NCI-H1092 (cell line): ENCODE measurements around the gene PHF11.
"Not testable (repeated sequence)": the region's sequence is repeated elsewhere in the genome, so short reads cannot be mapped to it uniquely, and the experiment has no call there.

Experiments
- DNase-seq: peaks from one replicate; lab custom pipeline; 2025; lab: John Stamatoyannopoulos, UW

PHF11 gene

DNA sequence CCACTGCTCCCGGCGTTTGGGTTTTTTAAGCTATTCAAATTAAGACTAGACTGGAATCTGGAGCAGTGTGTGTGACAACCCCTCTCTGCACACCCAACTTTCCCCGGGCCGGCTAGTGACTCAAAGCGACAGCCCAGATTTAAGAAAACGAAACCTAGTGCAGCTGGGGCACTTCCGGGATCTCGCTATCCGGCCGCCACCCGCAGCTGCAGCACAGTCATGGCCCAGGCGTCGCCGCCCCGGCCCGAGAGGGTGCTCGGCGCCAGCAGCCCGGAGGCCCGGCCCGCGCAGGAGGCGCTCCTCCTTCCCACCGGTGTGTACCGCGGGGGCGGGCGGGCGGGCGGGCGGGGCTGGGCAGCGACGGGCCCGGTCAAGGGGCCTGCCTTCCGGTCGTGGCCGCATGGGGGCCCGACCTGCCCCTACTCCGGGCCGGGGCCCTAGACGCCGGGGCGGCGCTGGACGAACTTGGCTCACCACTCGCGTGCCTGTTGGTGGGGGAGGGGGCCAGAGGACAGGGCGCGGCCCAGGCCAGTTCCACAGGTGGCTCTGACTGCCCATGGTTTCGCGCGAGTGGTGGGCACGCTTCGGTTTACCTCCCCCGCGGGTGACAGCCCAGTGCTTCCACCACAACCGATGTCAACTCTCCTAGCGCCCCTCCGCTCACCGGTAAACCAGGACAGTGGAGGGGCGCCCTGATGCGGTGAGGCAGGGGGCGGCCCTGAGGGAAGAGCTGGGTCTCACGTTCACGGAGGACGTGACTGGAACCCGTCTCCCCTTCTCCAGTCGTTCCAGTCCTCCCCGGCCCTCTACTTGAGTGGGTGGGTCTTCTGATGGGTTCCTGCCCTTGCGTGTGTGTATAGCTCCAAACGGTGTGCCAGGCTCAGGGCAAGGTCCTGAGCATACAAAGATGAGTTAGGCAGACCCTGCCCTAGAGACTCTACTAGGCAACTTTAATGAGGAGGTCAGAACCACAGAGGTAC lies at the start of gene PHF11:
TSS of gene PHF11 (plus strand) at position 171 of the 980 bp plus-strand sequence. CDS start at position 220, 49 bp downstream.
- no peak for DNase-seq

- DNase-seq, result no peak
Observed at GRCh38 chr13:49446473-49446872, 49.3 kb upstream of the PHF11 start.

- DNase-seq, result no peak
Observed at GRCh38 chr13:49448753-49449152, 47.0 kb upstream of the PHF11 start.

DNA sequence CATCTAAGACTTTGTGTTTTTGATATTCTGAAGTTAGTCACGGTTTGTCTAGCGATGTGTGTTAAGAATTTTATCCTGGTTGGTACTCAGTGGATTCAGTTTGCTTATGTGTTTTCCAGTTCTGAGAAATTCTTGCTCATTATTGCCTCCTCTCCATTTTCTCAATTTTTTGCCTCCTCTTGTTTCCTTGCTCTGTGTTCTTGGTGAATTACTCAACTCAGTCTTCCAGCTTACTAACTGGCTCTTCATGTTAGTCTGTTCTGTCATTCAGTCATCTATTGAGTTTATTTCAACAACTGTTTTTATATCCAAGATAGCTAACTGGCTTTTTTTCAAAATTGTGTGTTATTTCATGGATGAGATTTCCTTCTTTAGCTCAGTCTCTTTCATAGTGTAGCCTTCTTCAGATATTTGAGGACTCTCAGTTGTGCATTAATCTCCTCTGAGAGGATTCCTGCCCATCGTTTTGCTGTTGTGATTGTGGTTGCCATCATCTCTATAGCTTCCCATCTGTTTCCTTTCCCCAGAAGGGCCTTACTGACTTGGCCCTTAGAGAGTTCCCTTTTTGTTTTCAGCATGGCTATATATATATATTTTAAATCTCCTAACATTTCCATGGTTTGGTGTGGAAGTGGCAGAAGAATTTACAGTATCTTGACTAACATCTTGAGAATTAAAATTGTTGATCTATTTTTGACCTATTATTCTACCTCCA lies 45.5 kb upstream of the PHF11 start:
- DNase-seq, result no peak

GRCh38 chr13:49452725-49453457 lies 42.9 kb upstream of the PHF11 start:
- DNase-seq, result no peak

GRCh38 chr13:49453465-49453864 lies 42.3 kb upstream of the PHF11 start:
- DNase-seq, result no peak

DNA sequence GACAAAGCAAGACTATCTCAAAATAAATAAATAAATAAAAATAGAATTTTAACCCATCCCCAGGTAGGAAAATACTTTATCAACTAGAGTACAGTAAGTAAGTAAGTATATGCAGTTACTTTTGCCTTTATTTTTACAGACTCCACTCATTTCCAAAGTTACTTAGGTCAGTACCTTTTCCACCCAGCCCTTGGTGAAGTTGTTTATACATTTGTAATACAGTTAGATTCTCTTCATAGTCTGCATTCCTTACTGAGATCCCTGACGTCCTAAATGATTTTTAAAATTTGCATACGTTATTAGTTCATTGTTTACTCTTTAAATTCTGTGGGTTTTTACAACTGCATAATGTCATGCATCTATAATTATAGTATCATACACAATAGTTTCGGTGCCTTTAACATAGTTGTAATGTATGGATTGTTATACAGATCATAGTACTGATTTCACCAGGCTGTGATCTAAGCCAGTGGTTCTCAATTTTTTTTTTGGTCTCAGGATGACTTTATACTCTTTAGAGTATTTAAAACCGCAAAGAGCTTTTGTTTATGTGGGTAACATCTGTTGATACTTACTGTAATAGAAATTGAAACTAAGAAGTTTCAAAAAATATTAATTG lies 41.3 kb upstream of the PHF11 start:
- DNase-seq, result no peak

- DNase-seq, result no peak
Observed at GRCh38 chr13:49455007-49455398, 40.8 kb upstream of the PHF11 start.

DNA sequence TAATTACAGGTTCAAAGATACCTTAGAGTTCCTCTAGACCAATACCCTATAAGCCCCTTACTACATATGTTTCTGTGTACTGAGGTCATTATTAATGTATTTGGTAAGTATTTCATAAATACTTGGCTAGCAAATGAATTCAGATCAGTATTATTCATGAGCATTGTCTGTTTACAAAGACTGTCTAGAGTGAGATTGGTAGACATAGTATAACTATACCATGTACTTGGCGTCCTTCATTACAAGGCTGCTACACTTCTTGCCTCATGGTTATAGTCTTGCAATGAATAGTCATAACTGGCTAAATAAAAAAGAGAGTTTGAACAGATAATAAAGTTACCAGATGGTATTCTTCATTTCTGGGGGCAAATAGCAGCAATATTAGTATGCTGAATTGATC lies 39.6 kb upstream of the PHF11 start:
- no peak for DNase-seq

DNA sequence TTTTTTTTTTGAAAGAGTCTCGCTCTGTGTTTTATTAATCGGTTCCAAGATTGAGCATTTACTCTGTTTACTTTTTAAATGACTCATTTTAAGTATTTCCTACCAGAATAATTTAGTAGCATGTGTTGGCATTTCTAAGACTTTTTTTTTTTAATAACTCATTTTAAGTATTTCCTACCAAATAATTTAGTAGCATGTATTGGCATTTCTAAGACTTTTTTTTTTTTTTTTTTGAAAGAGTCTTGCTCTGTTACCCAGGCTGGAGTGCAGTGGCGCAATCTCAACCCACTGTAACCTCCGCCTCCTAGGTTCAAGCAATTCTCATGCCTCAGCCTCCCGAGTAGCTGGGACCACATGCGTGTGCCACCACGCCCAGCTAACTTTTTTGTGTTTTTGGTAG lies 38.5 kb upstream of the PHF11 start:
- no peak for DNase-seq

- no peak for DNase-seq
Observed at GRCh38 chr13:49459580-49459979, 36.2 kb upstream of the PHF11 start.

DNA sequence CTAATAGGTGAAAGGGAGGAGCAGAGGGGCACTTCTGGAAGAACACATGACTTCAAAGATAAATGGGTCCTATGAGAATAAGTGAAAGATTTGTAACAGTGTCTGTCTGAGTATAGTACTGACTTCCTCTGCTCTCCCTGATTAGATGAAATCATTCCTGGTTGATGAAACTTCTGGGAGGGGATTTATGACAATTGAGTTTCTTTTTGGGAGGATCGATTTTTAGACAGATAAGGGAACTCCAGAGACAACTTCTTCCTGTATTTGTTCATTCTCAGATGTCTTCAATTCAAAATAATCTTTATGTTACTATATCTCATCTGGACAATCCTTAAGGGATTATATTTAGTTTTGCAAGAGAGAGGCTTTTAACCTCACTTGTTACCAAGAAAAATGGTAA lies 31.7 kb upstream of the PHF11 start:
- DNase-seq, result no peak

DNA sequence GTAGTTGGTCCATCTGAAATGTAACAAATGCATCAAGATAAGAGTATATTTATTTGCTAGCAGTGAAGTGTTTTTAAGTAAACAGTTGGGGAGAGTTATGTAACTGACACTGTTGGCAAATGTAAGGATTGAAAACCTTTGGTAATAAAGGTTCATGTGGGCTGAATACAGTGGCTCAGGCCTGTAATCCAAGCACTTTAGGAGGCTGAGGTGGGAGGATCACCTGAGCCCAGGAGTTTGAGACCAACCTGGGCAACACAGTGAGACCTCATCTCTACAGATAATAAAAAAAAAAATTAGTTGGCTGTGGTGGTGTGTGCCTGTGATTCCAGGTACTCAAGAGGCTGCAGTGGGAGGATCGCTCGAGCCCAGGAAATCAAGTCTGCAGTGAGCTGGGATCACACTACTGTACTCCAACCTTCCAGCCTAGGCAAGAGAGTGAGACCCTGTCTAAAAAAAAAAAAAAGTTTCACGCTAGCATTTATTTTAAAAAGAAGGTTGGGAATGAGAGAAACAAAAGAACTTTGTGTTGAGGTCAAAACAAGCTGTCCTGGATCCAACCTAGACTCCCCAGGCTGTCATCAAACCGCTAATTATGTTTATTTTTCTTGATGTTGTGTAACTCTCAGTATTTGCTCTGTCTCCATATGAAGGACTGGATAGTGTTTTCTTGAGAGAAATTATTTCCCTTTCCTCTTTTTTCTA lies 31.0 kb upstream of the PHF11 start:
- DNase-seq, result no peak

GRCh38 chr13:49466292-49466838 lies 29.4 kb upstream of the PHF11 start:
- no peak for DNase-seq

GRCh38 chr13:49472186-49472585 lies 23.6 kb upstream of the PHF11 start:
- no peak for DNase-seq

DNA sequence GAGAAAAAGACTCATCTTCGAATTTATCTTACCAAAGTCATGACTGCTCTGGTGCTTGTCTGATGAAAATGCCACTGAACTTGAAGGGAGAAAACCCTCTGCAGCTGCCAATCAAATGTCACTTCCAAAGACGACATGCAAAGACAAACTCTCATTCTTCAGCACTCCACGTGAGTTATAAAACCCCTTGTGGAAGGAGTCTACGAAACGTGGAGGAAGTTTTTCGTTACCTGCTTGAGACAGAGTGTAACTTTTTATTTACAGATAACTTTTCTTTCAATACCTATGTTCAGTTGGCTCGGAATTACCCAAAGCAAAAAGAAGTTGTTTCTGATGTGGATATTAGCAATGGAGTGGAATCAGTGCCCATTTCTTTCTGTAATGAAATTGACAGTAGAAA lies 19.2 kb upstream of the PHF11 start:
- DNase-seq, result no peak

DNA sequence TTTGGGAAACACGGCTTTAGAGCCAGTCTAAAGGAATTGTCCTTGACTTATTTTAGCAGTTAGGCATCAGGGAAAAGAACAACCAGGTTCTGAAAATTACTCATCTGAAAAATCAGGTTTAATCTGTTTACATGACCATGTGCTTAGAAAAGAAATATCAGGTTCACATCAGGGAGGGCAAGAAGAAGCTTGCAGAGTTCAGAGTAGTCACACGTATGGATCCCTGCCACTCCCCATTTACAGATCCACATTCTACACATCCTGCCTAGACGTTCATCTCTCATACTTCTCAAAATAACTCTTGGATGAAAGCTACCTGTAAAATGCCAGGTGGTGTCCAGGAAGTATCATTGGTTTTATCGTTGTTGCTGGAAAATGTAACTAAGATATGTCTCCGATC lies 14.0 kb upstream of the PHF11 start:
- DNase-seq, result no peak

- DNase-seq, result no peak
Observed at GRCh38 chr13:49488563-49488962, 7.2 kb upstream of the PHF11 start.

- DNase-seq, result no peak
Observed at GRCh38 chr13:49494645-49495044, 1.1 kb upstream of the PHF11 start.

DNA sequence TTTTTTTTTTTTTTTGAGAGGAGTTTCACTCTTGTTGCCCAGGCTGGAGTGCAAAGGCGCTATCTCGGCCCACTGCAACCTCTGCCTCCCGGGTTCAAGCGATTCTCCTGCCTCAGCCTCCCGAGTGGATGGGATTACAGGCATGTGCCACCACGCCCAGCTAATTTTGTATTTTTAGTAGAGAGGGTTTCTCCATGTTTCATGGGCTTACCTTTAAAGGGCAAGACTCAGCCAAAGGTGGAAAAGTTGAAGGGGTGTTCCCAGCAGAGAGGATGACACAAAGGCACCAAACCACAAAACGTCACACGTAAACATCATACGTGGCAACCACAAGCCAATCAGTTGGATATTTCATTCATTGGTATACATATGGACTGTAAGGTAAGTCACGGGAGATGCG lies 1.1 kb downstream of the PHF11 start:
- DNase-seq, result not testable (repeated sequence)

DNA sequence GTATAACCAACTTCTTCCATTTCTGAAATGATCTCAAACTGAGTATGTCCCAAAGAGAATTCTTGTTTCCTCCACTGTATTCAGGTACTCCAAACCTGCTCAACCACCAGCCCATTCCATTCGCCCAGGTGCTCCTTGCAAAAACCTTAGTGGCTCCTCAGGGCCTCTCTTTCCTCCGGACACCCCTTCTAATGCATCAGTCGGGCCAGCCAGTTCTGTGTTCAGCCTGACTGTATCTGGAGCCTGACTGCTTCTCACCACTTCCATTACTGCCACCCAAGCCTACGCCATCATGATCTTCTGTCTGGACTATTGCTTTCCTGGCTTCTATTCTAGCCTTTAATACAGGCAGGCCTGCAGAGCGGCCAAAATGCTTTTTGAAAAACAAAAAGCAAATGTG lies 1.5 kb downstream of the PHF11 start:
- no peak for DNase-seq
